Measurements from ENCODE around the gene DHODH.

The DHODH gene

GRCh38 chr16:72012607-72013006 is 4.1 kb downstream of the DHODH start:
- POLR2A ChIA-PET: no interaction called here
- Histone ChIP-seq H3K4me3 (ENCODE audit: low read depth, low read length) (no peak overlapping the region), H3K36me3 (ENCODE audit: control insufficient read depth in 2 of 2, insufficient read depth in 1 of 2, low read length in 2 of 2) (peaks cover 0 to 26% of the 10 kb centered on the region in 2 experiments; a peak in 1 of 3 replicates), H3K4me1 (ENCODE audit: control insufficient read depth, insufficient read depth, low read length) (0 out of 2 replicates have a peak, but pooled peaks cover 2% of the 10 kb centered on the region), H3K9me3 (ENCODE audit: control insufficient read depth, insufficient read depth, low read depth, low read length) (no peaks in the 10 kb centered on the region), H3K27ac (ENCODE audit: extremely low read depth, low read depth, low read length) (no peak overlapping the region)
- CTCF ChIA-PET: no interaction called here
- TF ChIP-seq ZNF664 (tag by site-specific recombination; IDR thresholded peaks at IDR 0.05) (no peak), ZNF560 (tag by site-specific recombination; IDR thresholded peaks at IDR 0.05; ENCODE audit: borderline replicate concordance) (no peak), ZBTB11 (tag by site-specific recombination; conservative IDR thresholded peaks at IDR 0.05; ENCODE audit: low read depth) (no peak), ZNF514 (tag by site-specific recombination; IDR thresholded peaks at IDR 0.05) (no peak), ZNF214 (tag by site-specific recombination; IDR thresholded peaks at IDR 0.05; ENCODE audit: borderline replicate concordance) (no peak), ZNF830 (tag by site-specific recombination; IDR thresholded peaks at IDR 0.05; ENCODE audit: low read depth) (no peak), ZNF292 (tag by site-specific recombination; IDR thresholded peaks at IDR 0.05; ENCODE audit: borderline replicate concordance, low read depth) (no peak), ZBTB26 (tag by site-specific recombination; optimal IDR thresholded peaks at IDR 0.05) (no peak)

GRCh38 chr16:72013389-72013788 is 4.8 kb downstream of the DHODH start:
- Histone ChIP-seq H3K4me1 (ENCODE audit: control insufficient read depth, insufficient read depth, low read length) (0 out of 2 replicates have a peak, but pooled peaks cover 2% of the 10 kb centered on the region), H3K27ac (ENCODE audit: extremely low read depth, low read depth, low read length) (no peak overlapping the region), H3K36me3 (ENCODE audit: control insufficient read depth in 2 of 2, insufficient read depth in 1 of 2, low read length in 2 of 2) (peaks cover 0 to 30% of the 10 kb centered on the region in 2 experiments; a peak in 1 of 3 replicates), H3K4me3 (ENCODE audit: low read depth, low read length) (no peak overlapping the region), H3K9me3 (ENCODE audit: control insufficient read depth, insufficient read depth, low read depth, low read length) (no peaks in the 10 kb centered on the region)
- TF ChIP-seq ZBTB20 (tag by site-specific recombination; IDR thresholded peaks at IDR 0.05): peak; percentile 94
- TF ChIP-seq ZFP3 (tag by site-specific recombination; IDR thresholded peaks at IDR 0.05; ENCODE audit: low read depth): no peak
- TF ChIP-seq ZNF692 (tag by site-specific recombination; IDR thresholded peaks at IDR 0.05): peak; percentile 98
- peak; percentile 86 for TF ChIP-seq ZFP69B (tag by site-specific recombination; IDR thresholded peaks at IDR 0.05)
- no peak for TF ChIP-seq REST (tag by site-specific recombination; IDR thresholded peaks at IDR 0.05)
- TF ChIP-seq PRDM10 (tag by site-specific recombination; IDR thresholded peaks at IDR 0.05): peak; percentile 64
- TF ChIP-seq ZNF660 (tag by site-specific recombination; IDR thresholded peaks at IDR 0.05): peak; percentile 25; the same call in 1 of the 2 replicates
- CTCF ChIA-PET: no interaction called here
- POLR2A ChIA-PET: no interaction called here
